HG02759 (cell line): ENCODE results near the gene LDLR.
"Not testable (repeated sequence)": the region's sequence is repeated elsewhere in the genome, so short reads cannot be mapped to it uniquely, and the experiment has no call there.

Source experiments
- ATAC-seq: cut with Tn5 transposase; IDR thresholded peaks from one replicate; pipeline ENCODE4 v1.9.1; 2021; ENCODE audit warnings: mild to moderate bottlenecking, moderate library complexity; ENCODE audit not compliant: unreplicated experiment

The LDLR gene

GRCh38 chr19:11103667-11104066, 14.4 kb downstream of the LDLR start:
- ATAC-seq = not testable (repeated sequence)

- no peak for ATAC-seq
Observed at GRCh38 chr19:11105014-11105636, 15.9 kb downstream of the LDLR start.

GRCh38 chr19:11106477-11106876, 17.2 kb downstream of the LDLR start:
- no peak for ATAC-seq

GRCh38 chr19:11108746-11109145, 19.5 kb downstream of the LDLR start:
- ATAC-seq = no peak

GRCh38 chr19:11111117-11111770, 22.0 kb downstream of the LDLR start:
- no peak for ATAC-seq

GRCh38 chr19:11111771-11112144, 22.5 kb downstream of the LDLR start:
- no peak for ATAC-seq

GRCh38 chr19:11113140-11113708, 24.0 kb downstream of the LDLR start:
- ATAC-seq = no peak

GRCh38 chr19:11115042-11115441, 25.8 kb downstream of the LDLR start:
- ATAC-seq = no peak

- no peak for ATAC-seq
Observed at GRCh38 chr19:11115895-11116446, 26.7 kb downstream of the LDLR start.

GRCh38 chr19:11116507-11116906, 27.2 kb downstream of the LDLR start:
- no peak for ATAC-seq

GRCh38 chr19:11121963-11122362, 32.7 kb downstream of the LDLR start:
- ATAC-seq = not testable (repeated sequence)

- ATAC-seq = no peak
Observed at GRCh38 chr19:11123114-11123513, 33.9 kb downstream of the LDLR start.

GRCh38 chr19:11124157-11124556, 34.9 kb downstream of the LDLR start:
- ATAC-seq = not testable (repeated sequence)

GRCh38 chr19:11125994-11126685, 36.9 kb downstream of the LDLR start:
- ATAC-seq = no peak

- no peak for ATAC-seq
Observed at GRCh38 chr19:11127905-11128304, 38.6 kb downstream of the LDLR start.

- no peak for ATAC-seq
Observed at GRCh38 chr19:11130824-11131455, 41.7 kb downstream of the LDLR start.

GRCh38 chr19:11131471-11131870, 42.2 kb downstream of the LDLR start:
- ATAC-seq = no peak

GRCh38 chr19:11136400-11137101, 47.3 kb downstream of the LDLR start:
- ATAC-seq = no peak

GRCh38 chr19:11137542-11138384, 48.5 kb downstream of the LDLR start:
- ATAC-seq = no peak
